H1 (cell line): ENCODE measurements around the gene PDGFD. TPM values are rescaled to one million over a fixed set of nuclear protein-coding genes. Genes with fewer than 3 reads are reported as not detected.

ENCODE experiments used
- ASH2L ChIP-seq: fragments of 200-600, 300-600 bp; sonication (generic); IDR thresholded peaks from one replicate; pipeline ENCODE4 v1.7.1; 2017; ENCODE audit warnings: low read length
- RXRA ChIP-seq: IDR thresholded peaks from 2 replicates; pipeline ENCODE4 v1.6.1; 2011; ENCODE audit warnings: low read depth, mild to moderate bottlenecking, low read length, moderate library complexity; ENCODE audit not compliant: insufficient read depth
- polyA plus RNA-seq, 7 experiments: library from polyadenylated mRNA; depleted of rRNA in 3 of 7; stranded (reverse) in 5 of 7; unstranded in 2 of 7; fragments of >200 nt in 5 of 7; fragments of 200-250 nt in 2 of 7; gene quantifications; 1 replicate in 5 of 7; 2 replicates in 1 of 7; 4 replicates in 1 of 7; pipeline versions ENCODE4 v1.2.1 to v1.2.3, GENCODE V29; 2011 to 2013; ENCODE audit warnings: missing spikeins in 2 of 7, mixed read lengths in 2 of 7
- total RNA-seq: library from RNA; stranded (reverse); fragmentation: NEBNext Ultra II Directional; extraction: Animal tissue kit (Norgen Biotek cat#: 25700); gene quantifications from 2 replicates; pipeline ENCODE4 v1.2.1, GENCODE V29; 2021

The PDGFD gene
- total and polyA plus RNA-seq, 2 of the 8 experiments (the other 6 are each of a cell fraction or from before 2014, with no cell fraction given): 1.1 to 3.9 TPM

DNA sequence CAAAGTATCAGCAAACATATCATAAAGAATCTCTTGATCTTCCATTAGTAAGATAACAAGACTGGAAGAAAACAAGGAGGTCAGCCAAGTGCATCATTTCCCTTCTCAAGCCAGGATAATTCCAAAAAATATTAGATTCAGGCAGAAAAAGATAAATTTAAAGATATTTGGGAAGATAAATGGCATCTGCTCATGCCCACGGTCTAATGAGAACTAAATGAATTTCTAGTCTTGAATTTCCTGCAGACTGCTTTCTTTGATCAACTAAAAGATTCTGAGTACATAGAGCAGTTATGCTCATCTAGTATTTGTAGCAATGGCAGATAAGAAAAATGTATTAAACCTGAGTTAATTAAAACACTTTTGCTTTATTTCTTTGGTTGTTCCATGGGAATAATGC lies 96.4 kb downstream of the PDGFD start (continued):
- TF ChIP-seq ASH2L (no peak), RXRA (no peak)
